ENCODE results near the gene GSG1L. TPM values are rescaled to one million over a fixed set of nuclear protein-coding genes. Genes with fewer than 3 reads are reported as not detected.

The GSG1L gene
- polyA plus RNA-seq, 1 donor (not counting 4 experiments of a cell fraction or from before 2014, with no cell fraction given) = not detected

DNA sequence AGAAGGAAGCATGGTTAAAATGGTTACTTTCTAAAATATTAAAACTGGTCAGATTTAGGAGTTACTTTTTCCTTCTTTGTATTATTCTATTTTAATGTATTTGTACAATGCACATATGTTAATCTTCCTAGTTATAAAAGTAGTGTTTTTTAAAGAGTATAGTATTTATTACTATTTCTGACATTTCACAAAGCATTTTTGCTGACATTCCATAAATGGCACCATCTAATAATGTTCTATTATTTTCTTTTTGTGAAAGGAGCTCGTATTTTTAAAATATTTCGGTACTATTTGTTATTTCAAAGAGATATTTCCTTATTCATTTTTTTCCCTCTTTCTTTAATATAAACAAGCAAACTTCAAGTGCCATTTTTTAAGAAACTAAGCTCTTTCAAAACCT, 47.5 kb upstream of the GSG1L start:
- Histone ChIP-seq H3K4me1 (ENCODE audit: control insufficient read depth, extremely low read depth, insufficient read depth, low read length) (peaks cover 11% of the 10 kb centered on the region), H3K79me2 (ENCODE audit: control insufficient read depth, insufficient read depth, low read length) (peaks cover 7% of the 10 kb centered on the region), H3K9me1 (ENCODE audit: control insufficient read depth, extremely low read depth, insufficient read depth, low read length) (peaks cover 4% of the 10 kb centered on the region), H4K20me1 (ENCODE audit: control insufficient read depth, extremely low read depth, insufficient read depth, low read length) (peaks cover 10% of the 10 kb centered on the region), H3K9me3 (ENCODE audit: control insufficient read depth, low read depth, low read length) (no peaks in the 10 kb centered on the region), H3K4me2 (ENCODE audit: control insufficient read depth, extremely low read depth, insufficient read depth, low read depth, low read length) (no peak overlapping the region), H3K27ac (ENCODE audit: control insufficient read depth, insufficient read depth, low read length) (no peak overlapping the region), H3K27me3 (ENCODE audit: control insufficient read depth, extremely low read depth, insufficient read depth, low read length) (no peaks in the 10 kb centered on the region), H2AFZ (ENCODE audit: control insufficient read depth, low read length) (no peak overlapping the region), H3K4me3 (ENCODE audit: control insufficient read depth in 2 of 3, extremely low read depth in 1 of 3, insufficient read depth in 2 of 3, low read depth in 1 of 3, low read length in 3 of 3) (no peak overlapping the region), H3K9ac (ENCODE audit: control insufficient read depth, extremely low read depth, insufficient read depth, low read length) (no peak overlapping the region), H3K36me3 (ENCODE audit: control insufficient read depth in 2 of 2, extremely low read depth in 1 of 2, insufficient read depth in 2 of 2, low read length in 2 of 2) (peaks cover 53 to 56% of the 10 kb centered on the region in 2 experiments)
- TF ChIP-seq, protein P1, sequence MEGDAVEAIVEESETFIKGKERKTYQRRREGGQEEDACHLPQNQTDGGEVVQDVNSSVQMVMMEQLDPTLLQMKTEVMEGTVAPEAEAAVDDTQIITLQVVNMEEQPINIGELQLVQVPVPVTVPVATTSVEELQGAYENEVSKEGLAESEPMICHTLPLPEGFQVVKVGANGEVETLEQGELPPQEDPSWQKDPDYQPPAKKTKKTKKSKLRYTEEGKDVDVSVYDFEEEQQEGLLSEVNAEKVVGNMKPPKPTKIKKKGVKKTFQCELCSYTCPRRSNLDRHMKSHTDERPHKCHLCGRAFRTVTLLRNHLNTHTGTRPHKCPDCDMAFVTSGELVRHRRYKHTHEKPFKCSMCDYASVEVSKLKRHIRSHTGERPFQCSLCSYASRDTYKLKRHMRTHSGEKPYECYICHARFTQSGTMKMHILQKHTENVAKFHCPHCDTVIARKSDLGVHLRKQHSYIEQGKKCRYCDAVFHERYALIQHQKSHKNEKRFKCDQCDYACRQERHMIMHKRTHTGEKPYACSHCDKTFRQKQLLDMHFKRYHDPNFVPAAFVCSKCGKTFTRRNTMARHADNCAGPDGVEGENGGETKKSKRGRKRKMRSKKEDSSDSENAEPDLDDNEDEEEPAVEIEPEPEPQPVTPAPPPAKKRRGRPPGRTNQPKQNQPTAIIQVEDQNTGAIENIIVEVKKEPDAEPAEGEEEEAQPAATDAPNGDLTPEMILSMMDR (optimal IDR thresholded peaks at IDR 0.05 in 1 of 3, IDR thresholded peaks at IDR 0.05 in 1 of 3, conservative IDR thresholded peaks at IDR 0.05 in 1 of 3; ENCODE audit: extremely low read depth in 1 of 3, insufficient read depth in 2 of 3, low read length in 3 of 3) = no peak
- no peak for TF ChIP-seq EZH2 (IDR thresholded peaks at IDR 0.05; ENCODE audit: low read length)
- FAIRE-seq (no peak), DNase-seq (ENCODE audit: low read depth, low spot score) (no peak)
- dilution Hi-C loops (cut with MboI; ENCODE audit: extremely low pct_ligation_motif_present, low sequenced_read_pairs) = no loop called here

DNA sequence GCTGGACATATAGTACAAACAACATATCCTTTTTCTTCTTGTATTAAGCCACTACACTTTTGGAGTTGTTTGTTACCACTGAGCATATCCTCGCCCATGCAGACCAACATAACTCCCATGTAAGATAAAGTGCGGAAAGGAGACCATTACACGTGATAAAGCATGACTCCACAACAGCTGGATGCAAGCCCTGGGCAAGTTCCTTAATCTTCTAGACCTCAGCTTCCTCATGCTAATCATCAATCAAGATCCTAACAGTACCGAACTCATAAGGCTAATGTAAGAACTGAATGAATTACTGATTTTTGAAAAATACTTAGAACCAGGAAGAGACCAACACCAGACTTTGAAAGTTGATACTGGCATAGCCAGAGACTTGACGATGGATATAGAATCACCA, 47.0 kb upstream of the GSG1L start:
- DNase-seq (ENCODE audit: low read depth, low spot score) (no peak), FAIRE-seq (no peak)

More for the DNA sequence above, 47.0 kb upstream of the GSG1L start:
- peaks cover 10% of the 10 kb centered on the region for H4K20me1 ChIP-seq (ENCODE audit: control insufficient read depth, extremely low read depth, insufficient read depth, low read length)
- peaks cover 53 to 54% of the 10 kb centered on the region in 2 experiments for H3K36me3 ChIP-seq (ENCODE audit: control insufficient read depth in 2 of 2, extremely low read depth in 1 of 2, insufficient read depth in 2 of 2, low read length in 2 of 2)
- H3K79me2 ChIP-seq (ENCODE audit: control insufficient read depth, insufficient read depth, low read length) = peaks cover 7% of the 10 kb centered on the region
- peaks cover 4% of the 10 kb centered on the region for H3K9me1 ChIP-seq (ENCODE audit: control insufficient read depth, extremely low read depth, insufficient read depth, low read length)
- no peak overlapping the region for H3K9ac ChIP-seq (ENCODE audit: control insufficient read depth, extremely low read depth, insufficient read depth, low read length)
- H2AFZ ChIP-seq (ENCODE audit: control insufficient read depth, low read length) = no peak overlapping the region
- no peak overlapping the region for H3K27ac ChIP-seq (ENCODE audit: control insufficient read depth, insufficient read depth, low read length)
- TF ChIP-seq, protein P1 (optimal IDR thresholded peaks at IDR 0.05 in 1 of 3, IDR thresholded peaks at IDR 0.05 in 1 of 3, conservative IDR thresholded peaks at IDR 0.05 in 1 of 3; ENCODE audit: extremely low read depth in 1 of 3, insufficient read depth in 2 of 3, low read length in 3 of 3) = no peak
- no peak for TF ChIP-seq EZH2 (IDR thresholded peaks at IDR 0.05; ENCODE audit: low read length)
- H3K4me3 ChIP-seq (ENCODE audit: control insufficient read depth in 2 of 3, extremely low read depth in 1 of 3, insufficient read depth in 2 of 3, low read depth in 1 of 3, low read length in 3 of 3) = no peak overlapping the region
- H3K9me3 ChIP-seq (ENCODE audit: control insufficient read depth, low read depth, low read length) = no peaks in the 10 kb centered on the region
- no peaks in the 10 kb centered on the region for H3K27me3 ChIP-seq (ENCODE audit: control insufficient read depth, extremely low read depth, insufficient read depth, low read length)
- peaks cover 11% of the 10 kb centered on the region for H3K4me1 ChIP-seq (ENCODE audit: control insufficient read depth, extremely low read depth, insufficient read depth, low read length)
- dilution Hi-C loops (cut with MboI; ENCODE audit: extremely low pct_ligation_motif_present, low sequenced_read_pairs) = no loop called here
- no peak overlapping the region for H3K4me2 ChIP-seq (ENCODE audit: control insufficient read depth, extremely low read depth, insufficient read depth, low read depth, low read length)

Measured in keratinocyte (primary cell).